ENCODE results near the gene NXN.

GRCh38 chr17:781805-782731, 197.5 kb downstream of the NXN start, which contains the start of the genes GLOD4 and MRM3:
- TF ChIP-seq EZH2 (IDR thresholded peaks at IDR 0.05; ENCODE audit: borderline replicate concordance, insufficient read depth, low read length, poor library complexity, severe bottlenecking): no peak
- TF ChIP-seq MXI1 (conservative IDR thresholded peaks at IDR 0.05; ENCODE audit: poor library complexity, severe bottlenecking): peak; percentile 98
- TF ChIP-seq CTCF (IDR thresholded peaks at IDR 0.05; ENCODE audit: poor library complexity, severe bottlenecking): peak; percentile 35
- TF ChIP-seq TAF1 (IDR thresholded peaks at IDR 0.05; ENCODE audit: low read depth): peak; percentile 44
